ENCODE measurements around the gene POLR1G. TPM values are rescaled to one million over a fixed set of nuclear protein-coding genes. Genes with fewer than 3 reads are reported as not detected.

POLR1G gene
- total RNA-seq, 4 donors from 2014 or later, result 5.1 to 8.3 (median 5.8) TPM

DNA sequence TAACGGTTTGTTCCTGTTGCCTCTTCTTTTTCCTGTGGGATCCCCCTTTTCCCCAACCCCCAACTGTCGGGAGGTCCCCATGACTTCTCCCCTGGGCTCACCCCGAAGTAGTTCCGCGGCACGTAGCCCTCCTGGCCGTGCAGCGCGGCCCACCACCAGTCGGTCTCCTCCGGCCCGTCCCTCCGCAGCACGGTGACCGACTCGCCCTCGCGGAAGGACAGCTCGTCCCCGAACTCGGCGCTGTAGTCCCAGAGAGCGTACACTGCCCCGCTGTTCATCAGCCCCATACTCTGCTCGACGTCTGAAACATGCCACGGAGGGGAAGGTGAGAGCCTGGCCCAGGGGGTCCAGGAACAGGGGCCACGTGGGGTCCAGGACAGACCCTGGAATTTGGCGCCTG is 24.0 kb upstream of the POLR1G start:
- TF ChIP-seq, protein P1, sequence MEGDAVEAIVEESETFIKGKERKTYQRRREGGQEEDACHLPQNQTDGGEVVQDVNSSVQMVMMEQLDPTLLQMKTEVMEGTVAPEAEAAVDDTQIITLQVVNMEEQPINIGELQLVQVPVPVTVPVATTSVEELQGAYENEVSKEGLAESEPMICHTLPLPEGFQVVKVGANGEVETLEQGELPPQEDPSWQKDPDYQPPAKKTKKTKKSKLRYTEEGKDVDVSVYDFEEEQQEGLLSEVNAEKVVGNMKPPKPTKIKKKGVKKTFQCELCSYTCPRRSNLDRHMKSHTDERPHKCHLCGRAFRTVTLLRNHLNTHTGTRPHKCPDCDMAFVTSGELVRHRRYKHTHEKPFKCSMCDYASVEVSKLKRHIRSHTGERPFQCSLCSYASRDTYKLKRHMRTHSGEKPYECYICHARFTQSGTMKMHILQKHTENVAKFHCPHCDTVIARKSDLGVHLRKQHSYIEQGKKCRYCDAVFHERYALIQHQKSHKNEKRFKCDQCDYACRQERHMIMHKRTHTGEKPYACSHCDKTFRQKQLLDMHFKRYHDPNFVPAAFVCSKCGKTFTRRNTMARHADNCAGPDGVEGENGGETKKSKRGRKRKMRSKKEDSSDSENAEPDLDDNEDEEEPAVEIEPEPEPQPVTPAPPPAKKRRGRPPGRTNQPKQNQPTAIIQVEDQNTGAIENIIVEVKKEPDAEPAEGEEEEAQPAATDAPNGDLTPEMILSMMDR (IDR thresholded peaks at IDR 0.05 in 4 of 5, conservative IDR thresholded peaks at IDR 0.05 in 1 of 5), result no peak
- TF ChIP-seq POLR2A (IDR thresholded peaks at IDR 0.05), result no peak
- in situ Hi-C loops (cut with MboI; ENCODE audit: low sequenced_read_pairs in 4 of 4) (no loop called here), intact Hi-C loops (cut with DNase I; ENCODE audit: low total_unique reads) (no loop called here)
- ATAC-seq, result no peak
- H3K4me1 ChIP-seq, result no peaks in the 10 kb centered on the region
- H3K4me3 ChIP-seq, result no peak overlapping the region
- peaks cover 28 to 29% (median 29%) of the 10 kb centered on the region in 3 donors for H3K27me3 ChIP-seq
- no peak overlapping the region for H3K27ac ChIP-seq
- no peak for DNase-seq
- no peaks in the 10 kb centered on the region for H3K36me3 ChIP-seq
- H3K9me3 ChIP-seq, result no peaks in the 10 kb centered on the region

DNA sequence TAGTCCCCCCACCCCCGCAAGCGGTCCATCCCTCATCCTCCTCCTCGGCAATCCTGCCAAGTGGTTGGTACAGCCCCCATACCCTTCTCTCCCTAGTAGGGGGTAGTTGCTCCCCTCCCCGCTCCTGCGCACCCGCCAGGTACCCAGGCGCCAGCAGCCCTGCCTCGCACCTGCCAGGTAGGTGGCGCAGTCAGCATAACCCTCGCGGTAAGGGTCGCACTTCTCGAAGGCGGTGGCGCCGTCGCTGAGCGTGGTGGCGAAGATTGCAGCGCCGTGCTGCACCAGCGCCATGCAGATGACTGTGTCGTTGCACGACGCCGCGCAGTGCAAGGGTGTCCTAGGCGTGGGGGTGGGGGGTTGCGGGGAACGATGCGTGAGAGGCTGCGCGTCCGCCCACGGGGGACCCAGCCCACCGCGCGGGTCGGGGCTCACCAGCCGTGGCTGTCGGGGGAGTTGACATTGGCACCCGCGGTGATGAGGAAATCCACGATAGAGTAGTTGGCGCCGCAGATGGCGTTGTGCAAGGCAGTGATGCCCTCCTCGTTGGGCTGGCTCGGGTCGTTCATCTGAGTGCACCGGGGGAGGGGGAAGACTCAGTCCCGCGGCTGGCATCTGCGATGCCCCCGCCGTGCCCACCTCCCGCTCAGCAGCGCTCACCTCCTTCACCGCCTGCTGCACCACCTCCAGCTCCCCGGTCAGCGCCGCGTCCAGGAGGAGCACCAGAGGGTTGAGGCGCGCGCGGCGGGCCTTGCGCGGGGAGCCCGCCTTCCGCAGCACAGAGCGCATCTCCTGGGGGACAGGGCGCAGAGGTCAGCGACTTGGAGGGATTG is 20.8 kb upstream of the POLR1G start:
- Histone ChIP-seq H3K36me3 (no peaks in the 10 kb centered on the region), H3K4me1 (no peaks in the 10 kb centered on the region), H3K27me3 (peaks cover 29 to 33% (median 30%) of the 10 kb centered on the region in 3 donors), H3K27ac (no peak overlapping the region), H3K4me3 (no peak overlapping the region), H3K9me3 (no peaks in the 10 kb centered on the region)
- no peak for TF ChIP-seq POLR2A (IDR thresholded peaks at IDR 0.05)
- TF ChIP-seq, protein P1 (IDR thresholded peaks at IDR 0.05 in 4 of 5, conservative IDR thresholded peaks at IDR 0.05 in 1 of 5), result no peak
- ATAC-seq (no peak), DNase-seq (no peak)
- in situ Hi-C loops (cut with MboI; ENCODE audit: low sequenced_read_pairs in 4 of 4) (no loop called here), intact Hi-C loops (cut with DNase I; ENCODE audit: low total_unique reads) (no loop called here)

DNA sequence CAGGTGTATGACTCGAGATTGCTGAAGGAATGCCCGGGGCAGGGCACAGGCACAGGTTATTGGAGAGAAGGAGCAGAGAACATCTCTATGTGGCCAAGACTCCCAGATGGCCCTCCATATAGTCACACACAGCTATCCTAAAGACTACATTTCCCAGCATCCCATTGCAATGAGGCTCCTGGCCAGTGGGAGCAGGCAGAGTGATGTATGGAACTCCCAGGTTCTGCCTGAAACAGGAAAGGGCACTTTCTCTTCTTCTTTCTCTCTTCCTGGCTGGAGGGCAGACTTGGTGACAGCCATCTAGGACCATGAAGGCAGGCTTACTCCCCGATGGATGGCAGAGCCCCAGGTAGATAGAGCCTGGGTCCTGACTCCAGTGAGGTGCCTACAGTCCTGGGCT is 15.1 kb upstream of the POLR1G start:
- in situ Hi-C loops (cut with MboI; ENCODE audit: low sequenced_read_pairs in 4 of 4) (no loop called here), intact Hi-C loops (cut with DNase I; ENCODE audit: low total_unique reads) (no loop called here)
- TF ChIP-seq, protein P1 (IDR thresholded peaks at IDR 0.05 in 4 of 5, conservative IDR thresholded peaks at IDR 0.05 in 1 of 5), result no peak
- no peak for TF ChIP-seq POLR2A (IDR thresholded peaks at IDR 0.05)
- Histone ChIP-seq H3K36me3 (no peaks in the 10 kb centered on the region), H3K27ac (no peak overlapping the region), H3K9me3 (no peaks in the 10 kb centered on the region), H3K4me1 (no peaks in the 10 kb centered on the region), H3K27me3 (peaks cover 10 to 15% (median 11%) of the 10 kb centered on the region in 3 donors), H3K4me3 (no peak overlapping the region)
- DNase-seq, result no peak
- no peak for ATAC-seq

DNA sequence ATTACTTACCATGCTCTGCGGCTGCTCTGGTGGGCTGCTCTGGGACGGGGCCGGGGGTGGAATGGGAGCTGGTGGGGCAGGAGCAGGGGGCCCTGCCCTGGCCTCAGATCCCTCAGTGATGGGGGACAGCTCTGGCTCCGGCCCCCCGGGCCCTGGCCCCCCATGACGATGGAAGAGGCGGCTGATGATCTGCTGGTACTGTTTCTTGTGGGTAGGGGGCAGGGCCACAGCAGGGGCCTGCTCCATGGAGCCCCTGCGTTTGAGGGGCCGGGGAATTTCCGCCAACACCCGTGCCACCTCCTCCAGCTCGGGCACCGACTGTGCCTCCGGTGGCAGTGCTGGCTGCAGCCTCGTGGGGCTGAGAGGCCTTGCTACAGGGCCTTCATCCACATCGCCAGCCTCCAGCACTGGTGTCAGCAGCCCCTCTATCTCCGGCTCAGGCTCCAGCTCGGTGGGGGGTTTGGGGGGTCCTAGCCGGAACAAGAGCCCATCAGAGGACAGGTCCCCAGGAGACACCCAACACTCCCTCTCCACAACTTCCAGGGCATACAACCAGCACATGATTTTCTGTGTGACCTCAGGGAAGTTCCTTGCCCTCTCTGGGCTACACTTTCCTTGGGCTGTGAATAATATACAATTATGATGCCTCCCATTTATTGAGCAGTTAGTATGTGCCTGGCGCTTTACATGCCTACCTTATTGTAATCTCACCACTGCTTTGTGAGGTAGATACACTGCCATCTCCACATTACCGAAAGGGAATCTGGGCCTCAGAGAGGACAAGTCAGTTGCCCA is 14.4 kb upstream of the POLR1G start:
- intact Hi-C loops (cut with DNase I; ENCODE audit: low total_unique reads), result no loop called here
- in situ Hi-C loops (cut with MboI; ENCODE audit: low sequenced_read_pairs in 4 of 4), result no loop called here
- Histone ChIP-seq H3K27ac (no peak overlapping the region), H3K4me3 (no peak overlapping the region), H3K27me3 (peaks cover 3 to 8% (median 5%) of the 10 kb centered on the region in 3 donors), H3K4me1 (no peaks in the 10 kb centered on the region), H3K9me3 (no peaks in the 10 kb centered on the region), H3K36me3 (no peaks in the 10 kb centered on the region)
- TF ChIP-seq POLR2A (IDR thresholded peaks at IDR 0.05), result no peak
- ATAC-seq (no peak), DNase-seq (no peak)
